WI38 (cell line): ENCODE data around the gene FRMPD1.

Experiments used
- H3K4me3 ChIP-seq: 2 replicates; pipeline ENCODE4 v1.5.1; 2011; ENCODE audit warnings: low read depth, mild to moderate bottlenecking, control low read depth, low read length
- CTCF ChIP-seq: IDR thresholded peaks from 2 replicates; pipeline ENCODE4 v1.5.1; 2012; ENCODE audit warnings: low read depth, mild to moderate bottlenecking, control low read depth, low read length

FRMPD1 gene

GRCh38 chr9:37796232-37796631, 145.5 kb downstream of the FRMPD1 start:
- H3K4me3 ChIP-seq = no peak overlapping the region
- TF ChIP-seq CTCF = no peak
